ENCODE data around the gene RRAD. TPM values are rescaled to one million over a fixed set of nuclear protein-coding genes. Genes with fewer than 3 reads are reported as not detected.
A peak's percentile ranks its signal among the peaks of the same experiment; 100 is the strongest.
"Not testable (repeated sequence)": the region's sequence is repeated elsewhere in the genome, so short reads cannot be mapped to it uniquely, and the experiment has no call there.

Gene RRAD
- total and polyA plus RNA-seq, 11 donors: 57.5 to 298 (median 152) TPM

- WGBS, 4 donors: 50 to 69% (median 61%) methylated on average over 6 of the region's 6 CpGs
- Histone ChIP-seq H3K4me3 (peak overlapping the region; percentile 67 to 100 (median 95)), H3K27ac (peak overlapping the region; percentile 33 to 99 (median 96)), H3K9me3 (no peaks in the 10 kb centered on the region), H3K4me1 (peaks cover 4 to 64% (median 37%) of the 10 kb centered on the region in 12 donors), H3K27me3 (no peaks in the 10 kb centered on the region), H3K36me3 (peaks cover 0 to 55% (median 45%) of the 10 kb centered on the region in 9 donors)
- intact Hi-C loops (cut with DNase I): loop anchor here in 1 of 10 donors (5.0 kb wide), 1 partner anchor 39 kb away; no protein-coding TSS in a partner anchor
- TF ChIP-seq CTCF (IDR thresholded peaks at IDR 0.05): no peak
- TF ChIP-seq POLR2A (IDR thresholded peaks at IDR 0.05): no peak
- DNase-seq (peak in 2 of 5 donors; percentile 45 to 66), ATAC-seq (peak in 3 of 4 donors; percentile 12 to 45 (median 21))
These were observed 11.1 kb upstream of the RRAD start for GRCh38 chr16:66936462-66936861.

- DNase-seq: peak in 4 of 5 donors; percentile 53 to 83 (median 66)
- H3K36me3 ChIP-seq: peaks cover 0 to 55% (median 41%) of the 10 kb centered on the region in 9 donors
- H3K27ac ChIP-seq: peak within 1 kb of the TSS; percentile 82 to 99 (median 96)
- intact Hi-C loops (cut with DNase I): loop anchor here in 1 of 10 donors (5.0 kb wide), 1 partner anchor 38 kb away; no protein-coding TSS in a partner anchor
- peaks cover 4 to 58% (median 37%) of the 10 kb centered on the region in 12 donors for H3K4me1 ChIP-seq
- WGBS, 4 donors: 15 to 27% (median 24%) methylated on average over 29 to 44 of the region's 44 CpGs
- peak within 1 kb of the TSS; percentile 67 to 100 (median 95) for H3K4me3 ChIP-seq
- TF ChIP-seq CTCF (IDR thresholded peaks at IDR 0.05) (no peak), POLR2A (IDR thresholded peaks at IDR 0.05) (peak in 1 of 2 donors; percentile 50)
- ATAC-seq: peak; percentile 32 to 71 (median 63)
- H3K27me3 ChIP-seq: no peaks in the 10 kb centered on the region
- H3K9me3 ChIP-seq: no peaks in the 10 kb centered on the region
These were observed 10.1 kb upstream of the RRAD start, which contains the start of gene CES2 for GRCh38 chr16:66935314-66936011. TSS of gene CES2 (plus strand) at chr16:66935516. CDS start at chr16:66935636, 120 bp downstream.

- Histone ChIP-seq H3K4me3 (peak overlapping the region; percentile 67 to 100 (median 95)), H3K36me3 (peaks cover 0 to 51% (median 35%) of the 10 kb centered on the region in 9 donors), H3K4me1 (peaks cover 4 to 58% (median 37%) of the 10 kb centered on the region in 12 donors), H3K27ac (peak overlapping the region; percentile 82 to 99 (median 96))
- DNase-seq, H3K27me3 ChIP-seq, H3K9me3 ChIP-seq: not testable (repeated sequence)
- peak in 3 of 4 donors; percentile 0 to 1 (median 0) for ATAC-seq
- intact Hi-C loops (cut with DNase I): loop anchor here in 2 of 10 donors (5.0 kb wide), 1 partner anchor 38 kb away; no protein-coding TSS in a partner anchor
- WGBS, 4 donors: 0 to 1% (median 1%) methylated on average over 20 to 24 of the region's 24 CpGs
These were observed 9.5 kb upstream of the RRAD start for GRCh38 chr16:66934839-66935313.

GRCh38 chr16:66934138-66934838 lies 9.0 kb upstream of the RRAD start, which contains the start of gene CIAO2B:
TSS of gene CIAO2B (minus strand) at chr16:66934402. CDS start at chr16:66934364, 38 bp downstream.
- no peaks in the 10 kb centered on the region for H3K9me3 ChIP-seq
- H3K27me3 ChIP-seq: no peaks in the 10 kb centered on the region
- peak; percentile 91 to 95 (median 93) for DNase-seq
- peaks cover 4 to 58% (median 37%) of the 10 kb centered on the region in 12 donors for H3K4me1 ChIP-seq
- intact Hi-C loops (cut with DNase I): loop anchor here in 1 of 10 donors (5.0 kb wide), 1 partner anchor 37 kb away; no protein-coding TSS in a partner anchor
- WGBS, 4 donors: 0% methylated on average over 35 to 76 of the region's 76 CpGs
- H3K4me3 ChIP-seq: peak within 1 kb of the TSS; percentile 67 to 100 (median 95)
- H3K36me3 ChIP-seq: peaks cover 0 to 45% (median 30%) of the 10 kb centered on the region in 9 donors
- peak; percentile 66 to 91 (median 81) for ATAC-seq
- TF ChIP-seq CTCF (IDR thresholded peaks at IDR 0.05) (no peak), POLR2A (IDR thresholded peaks at IDR 0.05) (peak; percentile 27 to 79)
- H3K27ac ChIP-seq: peak within 1 kb of the TSS; percentile 82 to 99 (median 96)

Measured in heart left ventricle (tissue), 16 donors.